Hepatocyte (in vitro differentiated cells): Measurements from ENCODE around the gene FGF10. TPM values are rescaled to one million over a fixed set of nuclear protein-coding genes. Genes with fewer than 3 reads are reported as not detected.
A peak's percentile ranks its signal among the peaks of the same experiment; 100 is the strongest.

ENCODE experiments used
- DNase-seq: peaks from one replicate; pipeline ENCODE4 v3.0.0-alpha.2; 2016; ENCODE audit warnings: low spot score
- H2AFZ ChIP-seq: fragments of 200-600 bp; sonication (generic); 2 replicates; pipeline ENCODE4 v1.6.0; 2016; ENCODE audit warnings: antibody characterized with exemption, mild to moderate bottlenecking
- H3K27ac ChIP-seq: fragments of 200-600 bp; sonication (generic); 2 replicates; pipeline ENCODE4 v1.5.1; 2016; ENCODE audit warnings: mild to moderate bottlenecking
- H3K27me3 ChIP-seq: fragments of 200-600 bp; sonication (generic); 2 replicates; pipeline ENCODE4 v1.6.1; 2016
- H3K36me3 ChIP-seq: fragments of 200-600 bp; sonication (generic); replicated peaks from 2 replicates; pipeline ENCODE4 v1.5.1; 2016; ENCODE audit warnings: low read depth; ENCODE audit not compliant: insufficient read depth
- H3K4me1 ChIP-seq: fragments of 200-600 bp; sonication (generic); 2 replicates; pipeline ENCODE4 v1.5.1; 2016; ENCODE audit warnings: mild to moderate bottlenecking, moderate library complexity; ENCODE audit not compliant: insufficient read depth
- H3K4me2 ChIP-seq: fragments of 200-600 bp; sonication (generic); 2 replicates; pipeline ENCODE4 v1.6.0; 2016
- H3K4me3 ChIP-seq: fragments of 200-600 bp; sonication (generic); 2 replicates; pipeline ENCODE4 v1.5.1; 2016; ENCODE audit warnings: mild to moderate bottlenecking
- H3K79me2 ChIP-seq: fragments of 200-600 bp; sonication (generic); 2 replicates; pipeline ENCODE4 v1.6.0; 2017; ENCODE audit warnings: mild to moderate bottlenecking
- H3K9me2 ChIP-seq: fragments of 200-600 bp; sonication (generic); replicated peaks from 2 replicates; pipeline ENCODE4 v1.6.0; 2017; ENCODE audit warnings: mild to moderate bottlenecking; ENCODE audit not compliant: insufficient read depth
- H3K9me3 ChIP-seq: fragments of 200-600 bp; sonication (generic); 2 replicates; pipeline ENCODE4 v1.5.1; 2016; ENCODE audit warnings: low read depth, mild to moderate bottlenecking
- H4K20me1 ChIP-seq: fragments of 200-600 bp; sonication (generic); 2 replicates; pipeline ENCODE4 v1.6.0; 2016; ENCODE audit warnings: mild to moderate bottlenecking; ENCODE audit not compliant: insufficient read depth, poor library complexity, severe bottlenecking
- EZH2 ChIP-seq: fragments of 200-600 bp; sonication (generic); IDR thresholded peaks from 2 replicates; pipeline ENCODE4 v1.6.1; 2016; ENCODE audit warnings: antibody characterized with exemption, mild to moderate bottlenecking, borderline replicate concordance
- EZH2phosphoT487 ChIP-seq: fragments of 200-600 bp; sonication (generic); IDR thresholded peaks from one replicate; pipeline ENCODE4 v1.6.1; 2018; ENCODE audit warnings: antibody characterized with exemption, mild to moderate bottlenecking, low read depth, moderate library complexity; ENCODE audit not compliant: unreplicated experiment, severe bottlenecking
- WGBS: methylation state at CpG from one replicate; pipeline ENCODE4 v1.1.6; 2016; ENCODE audit warnings: low lambda C conversion rate; ENCODE audit errors: missing lambda C conversion rate; 5-methylcytosine and 5-hydroxymethylcytosine counted together
- polyA plus RNA-seq: library from polyadenylated mRNA; unstranded; fragments of >200 nt; fragmentation: Nextera tagmentation; extraction: Ambion mirVana; gene quantifications from 2 replicates; pipeline ENCODE4 v1.2.1, GENCODE V29; 2016
- total RNA-seq: library from RNA; depleted of rRNA; stranded (reverse); fragments of >200 nt; gene quantifications from 2 replicates; pipeline ENCODE4 v1.2.3, GENCODE V29; 2014
- TF ChIP-seq, protein P1 (sequence below): fragments of 200-600 bp; sonication (generic); IDR thresholded peaks from 2 replicates; pipeline ENCODE4 v1.5.1; 2016; ENCODE audit warnings: antibody characterized with exemption, mild to moderate bottlenecking; ENCODE audit not compliant: poor library complexity

Gene FGF10
- total and polyA plus RNA-seq, 2 experiments from 2014 or later = 5.1 to 6.1 TPM

DNA sequence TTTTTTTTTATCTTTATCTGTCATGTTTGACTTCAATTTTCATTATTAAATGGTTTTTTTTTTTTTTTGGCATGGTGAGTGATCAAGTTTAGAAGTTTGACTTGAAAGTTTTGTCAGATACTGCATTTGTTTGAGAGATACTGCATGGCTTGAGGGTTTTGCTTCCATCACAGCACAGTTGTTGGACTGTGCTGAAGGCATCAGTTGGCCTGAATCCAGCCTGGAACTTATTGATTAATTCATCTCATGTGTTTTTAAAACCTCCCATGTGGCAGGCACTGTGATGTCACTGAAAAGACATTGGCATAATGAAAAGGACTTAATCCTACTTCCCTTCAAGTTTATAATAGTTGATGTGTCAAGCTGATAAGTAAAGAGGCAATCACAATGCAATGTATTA, 128.4 kb downstream of the FGF10 start:
- Histone ChIP-seq H3K79me2 (no peaks in the 10 kb centered on the region), H3K4me3 (no peak overlapping the region), H4K20me1 (no peaks in the 10 kb centered on the region), H3K27ac (no peak overlapping the region), H3K27me3 (no peaks in the 10 kb centered on the region), H3K4me1 (peaks cover 4% of the 10 kb centered on the region), H3K9me3 (no peaks in the 10 kb centered on the region), H3K4me2 (no peak overlapping the region), H2AFZ (no peak overlapping the region), H3K9me2 (no peaks in the 10 kb centered on the region), H3K36me3 (no peaks in the 10 kb centered on the region)
- TF ChIP-seq, protein P1, sequence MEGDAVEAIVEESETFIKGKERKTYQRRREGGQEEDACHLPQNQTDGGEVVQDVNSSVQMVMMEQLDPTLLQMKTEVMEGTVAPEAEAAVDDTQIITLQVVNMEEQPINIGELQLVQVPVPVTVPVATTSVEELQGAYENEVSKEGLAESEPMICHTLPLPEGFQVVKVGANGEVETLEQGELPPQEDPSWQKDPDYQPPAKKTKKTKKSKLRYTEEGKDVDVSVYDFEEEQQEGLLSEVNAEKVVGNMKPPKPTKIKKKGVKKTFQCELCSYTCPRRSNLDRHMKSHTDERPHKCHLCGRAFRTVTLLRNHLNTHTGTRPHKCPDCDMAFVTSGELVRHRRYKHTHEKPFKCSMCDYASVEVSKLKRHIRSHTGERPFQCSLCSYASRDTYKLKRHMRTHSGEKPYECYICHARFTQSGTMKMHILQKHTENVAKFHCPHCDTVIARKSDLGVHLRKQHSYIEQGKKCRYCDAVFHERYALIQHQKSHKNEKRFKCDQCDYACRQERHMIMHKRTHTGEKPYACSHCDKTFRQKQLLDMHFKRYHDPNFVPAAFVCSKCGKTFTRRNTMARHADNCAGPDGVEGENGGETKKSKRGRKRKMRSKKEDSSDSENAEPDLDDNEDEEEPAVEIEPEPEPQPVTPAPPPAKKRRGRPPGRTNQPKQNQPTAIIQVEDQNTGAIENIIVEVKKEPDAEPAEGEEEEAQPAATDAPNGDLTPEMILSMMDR = no peak
- TF ChIP-seq EZH2phosphoT487 = no peak
- DNase-seq = no peak

DNA sequence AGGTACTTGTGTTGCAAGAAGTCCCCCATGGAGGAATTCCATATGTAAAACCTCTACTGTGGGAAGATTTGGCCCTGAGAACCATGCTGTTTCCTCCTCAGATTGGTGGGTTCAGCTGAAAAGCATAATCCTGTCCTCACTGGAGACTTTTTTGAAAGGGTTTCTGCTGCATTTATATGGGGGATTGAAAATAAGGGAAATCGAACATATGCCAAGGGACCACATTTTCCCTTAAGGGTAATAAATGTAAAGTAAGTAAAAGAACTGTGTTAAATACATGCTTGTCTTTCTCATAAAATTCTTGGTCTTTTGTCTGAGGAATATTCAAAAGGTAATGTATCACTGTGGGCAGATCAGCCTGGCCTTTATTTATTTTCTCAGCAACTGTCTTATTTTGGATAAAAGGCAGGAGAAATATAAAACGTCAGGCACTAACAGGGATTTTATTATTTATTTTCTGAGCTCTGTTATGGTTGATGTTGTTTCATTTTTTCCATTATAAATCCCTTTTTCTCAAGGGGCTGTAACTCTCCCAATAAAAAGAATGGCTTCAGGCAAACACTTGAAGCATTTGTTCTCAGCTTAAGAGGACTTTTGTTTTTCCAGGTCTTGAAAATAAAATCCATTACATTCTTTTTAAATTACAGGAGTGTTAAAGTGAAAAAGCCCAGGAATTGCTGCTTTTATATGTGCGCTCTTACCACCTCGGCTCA, 131.4 kb downstream of the FGF10 start:
- Histone ChIP-seq H3K9me2 (no peaks in the 10 kb centered on the region), H3K36me3 (no peaks in the 10 kb centered on the region), H2AFZ (no peak overlapping the region), H3K9me3 (no peaks in the 10 kb centered on the region), H4K20me1 (no peaks in the 10 kb centered on the region), H3K4me3 (no peak overlapping the region), H3K79me2 (no peaks in the 10 kb centered on the region), H3K27ac (peak overlapping the region; percentile 18), H3K27me3 (no peaks in the 10 kb centered on the region), H3K4me2 (no peak overlapping the region), H3K4me1 (peaks cover 4% of the 10 kb centered on the region)
- WGBS = 57% methylated on average over 4 of the region's 4 CpGs
- no peak for DNase-seq
- TF ChIP-seq, protein P1 = no peak
- no peak for TF ChIP-seq EZH2
- TF ChIP-seq EZH2phosphoT487 = no peak

DNA sequence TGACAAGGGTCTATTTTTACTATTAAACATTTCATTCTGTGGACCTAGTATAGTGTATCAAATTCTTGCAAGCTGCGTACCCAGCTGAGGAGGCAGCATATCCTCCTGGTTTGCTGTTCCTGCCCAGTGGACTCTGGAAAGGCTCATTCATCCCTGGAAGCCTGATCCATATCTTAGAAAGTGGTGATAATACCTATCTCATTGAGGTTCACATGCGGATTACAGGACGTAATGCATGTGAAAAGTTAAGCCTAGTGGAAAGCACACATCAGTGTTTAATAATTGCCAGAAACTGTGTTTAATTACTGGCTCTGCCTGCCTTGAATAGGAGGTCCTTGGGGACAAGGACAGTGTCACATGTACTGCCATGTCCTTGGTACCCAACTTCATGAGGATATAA, 132.0 kb downstream of the FGF10 start:
- H3K79me2 ChIP-seq = no peaks in the 10 kb centered on the region
- WGBS = 39% methylated on average over 3 of the region's 3 CpGs
- no peaks in the 10 kb centered on the region for H3K9me2 ChIP-seq

More for the DNA sequence above, 132.0 kb downstream of the FGF10 start:
- no peak overlapping the region for H2AFZ ChIP-seq
- H3K36me3 ChIP-seq = no peaks in the 10 kb centered on the region
- TF ChIP-seq EZH2phosphoT487 = no peak
- TF ChIP-seq EZH2 = no peak
- TF ChIP-seq, protein P1 = no peak
- no peaks in the 10 kb centered on the region for H3K9me3 ChIP-seq
- H3K4me1 ChIP-seq = peaks cover 4% of the 10 kb centered on the region
- no peaks in the 10 kb centered on the region for H3K27me3 ChIP-seq
- H3K4me3 ChIP-seq = no peak overlapping the region
- no peak overlapping the region for H3K4me2 ChIP-seq
- H3K27ac ChIP-seq = peak overlapping the region; percentile 18
- no peaks in the 10 kb centered on the region for H4K20me1 ChIP-seq
- DNase-seq = no peak
